Umbilical cord (tissue), 2 donors: ENCODE data around the gene ZNF584. TPM values are rescaled to one million over a fixed set of nuclear protein-coding genes. Genes with fewer than 3 reads are reported as not detected.
A peak's percentile ranks its signal among the peaks of the same experiment; 100 is the strongest.

Experiments used
- DNase-seq: peaks from one replicate; pipeline ENCODE4 v3.0.0-alpha.2; 2015; ENCODE audit warnings: low spot score
- total RNA-seq: library from RNA; depleted of rRNA; stranded (reverse); fragments of >200 nt; gene quantifications from one replicate; pipeline ENCODE4 v1.2.3, GENCODE V29; 2014; ENCODE audit warnings: low replicate concordance; ENCODE audit not compliant: insufficient read depth

ZNF584 gene
- total RNA-seq, 1 donor from 2014 or later = 6.0 TPM

DNA sequence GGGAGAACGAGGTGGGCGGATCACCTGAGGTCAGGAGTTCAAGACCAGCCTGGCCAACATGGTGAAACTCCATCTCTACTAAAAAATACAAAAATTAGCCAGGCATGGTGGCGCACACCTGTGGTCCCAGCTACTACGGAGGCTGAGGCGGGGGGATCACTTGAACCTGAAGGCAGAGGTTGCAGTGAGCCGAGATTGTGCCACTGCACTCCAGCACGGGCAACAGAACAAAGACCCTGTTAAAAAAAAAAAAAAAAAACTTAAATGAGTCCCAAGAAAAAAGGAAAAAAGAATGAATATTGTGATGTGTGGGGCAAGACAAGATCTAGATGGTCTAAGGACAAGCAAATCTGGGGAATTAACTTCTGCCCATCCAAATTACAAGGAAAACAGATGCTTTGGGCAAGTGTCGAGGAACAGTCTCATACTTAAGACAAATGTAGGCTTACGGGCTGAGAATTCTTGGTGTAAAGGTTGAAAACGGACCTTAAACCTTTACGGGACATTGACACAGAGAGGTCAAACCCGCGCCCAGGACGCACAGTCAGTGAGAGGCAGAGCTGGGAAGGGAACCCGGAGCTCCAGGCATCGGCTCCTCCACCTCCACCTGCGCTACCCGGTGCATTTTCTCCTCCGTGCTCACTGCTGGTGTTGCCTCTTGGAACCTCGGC, 57.8 kb downstream of the ZNF584 start:
- DNase-seq = no peak

GRCh38 chr19:58466760-58467589, 58.5 kb downstream of the ZNF584 start, which contains the start of gene ZNF324:
TSS of gene ZNF324 (plus strand) at chr19:58467080. CDS start at chr19:58469186, 2,106 bp downstream.
- peak; percentile 98 for DNase-seq

Other genes starting within 250 kb of the ZNF584 start
- 14.7 TPM for gene ZNF274, start 225.6 kb upstream of the ZNF584 start, total RNA-seq
- 29.6 TPM for gene ZNF544, start 179.7 kb upstream of the ZNF584 start, total RNA-seq
- gene ZNF8, start 129.7 kb upstream of the ZNF584 start, total RNA-seq = 5.3 TPM
- 43.3 TPM for gene ERVK3-1, start 103.3 kb upstream of the ZNF584 start, total RNA-seq
- 2.9 TPM for gene ZSCAN22, start 81.7 kb upstream of the ZNF584 start, total RNA-seq
- 4.1 TPM for gene A1BG, start 55.2 kb upstream of the ZNF584 start, total RNA-seq
- 1.7 TPM for gene ZNF497, start 45.9 kb upstream of the ZNF584 start, total RNA-seq
- 3.4 TPM for gene ZNF837, start 27.6 kb upstream of the ZNF584 start, total RNA-seq
- gene RPS5, start 21.4 kb upstream of the ZNF584 start, total RNA-seq = 1,414 TPM
- gene RNF225, start 13.0 kb upstream of the ZNF584 start, total RNA-seq = 0.72 TPM
- 24.8 TPM for gene ZNF132, start 31.5 kb downstream of the ZNF584 start, total RNA-seq
- gene ZNF324B, start 43.0 kb downstream of the ZNF584 start, total RNA-seq = 16.4 TPM
- gene ZNF324, start 58.4 kb downstream of the ZNF584 start, total RNA-seq = 16.1 TPM
- gene ZNF446, start 67.7 kb downstream of the ZNF584 start, total RNA-seq = 7.0 TPM
- 7.2 TPM for gene SLC27A5, start 103.3 kb downstream of the ZNF584 start, total RNA-seq
- 1.2 TPM for gene ZBTB45, start 111.2 kb downstream of the ZNF584 start, total RNA-seq
- 150 TPM for gene TRIM28, start 135.4 kb downstream of the ZNF584 start, total RNA-seq
- 92.5 TPM for gene CHMP2A, start 146.5 kb downstream of the ZNF584 start, total RNA-seq
- 32.7 TPM for gene UBE2M, start 150.0 kb downstream of the ZNF584 start, total RNA-seq
- gene MZF1, start 164.7 kb downstream of the ZNF584 start, total RNA-seq = 11.1 TPM